Measurements from ENCODE around the gene THAP6. TPM values are rescaled to one million over a fixed set of nuclear protein-coding genes. Genes with fewer than 3 reads are reported as not detected.

THAP6 gene
- 10.5 and 11.1 TPM in 2 replicates for total RNA-seq

GRCh38 chr4:75514131-75514948 lies at the start of gene THAP6, which contains the start of gene RCHY1:
TSS of gene THAP6 (plus strand) at chr4:75514473. CDS start at chr4:75515453, 980 bp downstream.
TSS of gene RCHY1 (minus strand) at chr4:75514403. CDS start at chr4:75514286, 117 bp downstream.

DNA sequence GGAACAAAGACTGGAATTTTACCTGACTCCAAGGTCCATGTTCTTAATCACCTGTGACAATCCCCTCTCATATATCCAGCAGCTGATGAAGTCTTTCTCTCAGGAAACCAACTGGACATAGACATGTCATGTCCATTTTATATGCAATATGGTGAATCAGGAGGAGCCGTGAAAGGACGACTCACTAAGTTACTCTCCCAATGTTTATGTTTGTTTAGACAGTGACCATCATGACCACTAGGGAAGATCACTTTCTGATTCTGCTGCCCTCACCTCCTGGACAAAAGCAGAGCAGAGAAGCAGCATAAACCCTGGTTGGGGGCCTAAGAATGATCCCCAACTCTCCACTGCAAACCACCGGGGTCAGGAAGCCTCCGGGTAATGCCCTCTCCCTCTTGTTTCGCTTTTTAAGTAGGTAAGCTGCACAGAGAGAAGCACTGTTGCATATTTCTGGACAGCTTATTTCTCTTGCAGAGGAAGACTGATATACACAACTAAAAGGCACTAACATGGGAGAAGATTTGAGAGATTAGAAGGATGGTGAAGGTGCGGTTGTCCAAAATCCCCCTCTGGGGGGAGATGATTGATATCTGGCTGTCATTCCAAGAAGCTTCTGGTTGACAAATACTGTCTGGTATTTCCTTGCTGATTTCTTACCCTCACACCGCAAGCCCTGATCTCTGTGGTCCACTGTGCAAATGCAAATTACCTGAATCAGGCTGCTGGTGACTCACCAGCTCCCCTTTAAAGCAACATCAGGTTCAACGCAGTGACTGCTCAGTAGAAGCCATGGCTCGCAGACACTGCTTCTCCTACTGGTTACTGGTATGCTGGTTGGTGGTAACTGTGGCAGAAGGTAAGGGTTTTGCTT lies 41.3 kb downstream of the THAP6 start, which contains the start of gene ODAPH:
Gene ODAPH (plus strand): TSS at position 773 of the 871 bp plus-strand sequence. CDS start 17 bp downstream, at position 790.

Other genes starting within 250 kb of the THAP6 start
- gene RCHY1, start 70 bp upstream of the THAP6 start, total RNA-seq = 29.0 and 30.3 TPM in 2 replicates
- not detected in 2 replicates for gene ODAPH, start 41.6 kb downstream of the THAP6 start, total RNA-seq
- gene CDKL2, start 116.1 kb downstream of the THAP6 start, total RNA-seq = 0.14 and 0.55 TPM in 2 replicates
- 101 and 166 TPM in 2 replicates for gene G3BP2, start 158.9 kb downstream of the THAP6 start, total RNA-seq
- gene USO1, start 210.1 kb downstream of the THAP6 start, total RNA-seq = 118 and 130 TPM in 2 replicates